ENCODE data around the gene ACBD4. TPM values are rescaled to one million over a fixed set of nuclear protein-coding genes. Genes with fewer than 3 reads are reported as not detected.

Gene ACBD4
- total and polyA plus RNA-seq, 2 donors from 2014 or later: 19.2 to 46.3 TPM

- H3K4me1 ChIP-seq (ENCODE audit: control insufficient read depth in 2 of 3, insufficient read depth in 2 of 3, low read depth in 1 of 3, low read length in 3 of 3): peaks cover 2 to 14% (median 12%) of the 10 kb centered on the region in 3 donors
- H3K4me3 ChIP-seq (ENCODE audit: low read length in 3 of 3): no peak overlapping the region
- FAIRE-seq (no peak), DNase-seq (peak in 1 of 5 donors; percentile 79)
- no peaks in the 10 kb centered on the region for H3K9me3 ChIP-seq (ENCODE audit: control insufficient read depth in 2 of 3, insufficient read depth in 1 of 3, low read length in 3 of 3)
- peak overlapping the region in 1 of 2 donors; percentile 93 for H3K27ac ChIP-seq (ENCODE audit: low read depth in 2 of 2, low read length in 2 of 2)
- no peak overlapping the region for H3K9ac ChIP-seq (ENCODE audit: low read length in 3 of 3)
- H3K27me3 ChIP-seq (ENCODE audit: control insufficient read depth, insufficient read depth, low read length): no peaks in the 10 kb centered on the region
- no peaks in the 10 kb centered on the region for H3K36me3 ChIP-seq (ENCODE audit: control insufficient read depth in 2 of 3, insufficient read depth in 3 of 3, low read length in 3 of 3)
- no peak for TF ChIP-seq CTCF (IDR thresholded peaks at IDR 0.05; ENCODE audit: borderline replicate concordance, extremely low read depth, insufficient read depth)
- intact Hi-C loops (cut with DNase I): no loop called here
These were observed 9.5 kb downstream of the ACBD4 start for GRCh38 chr17:45145035-45145389.

- Histone ChIP-seq H3K36me3 (ENCODE audit: control insufficient read depth in 2 of 3, insufficient read depth in 3 of 3, low read length in 3 of 3) (no peaks in the 10 kb centered on the region), H3K9me3 (ENCODE audit: control insufficient read depth in 2 of 3, insufficient read depth in 1 of 3, low read length in 3 of 3) (no peaks in the 10 kb centered on the region), H3K4me3 (ENCODE audit: low read length in 3 of 3) (peak overlapping the region in 1 of 3 donors; percentile 69), H3K4me1 (ENCODE audit: control insufficient read depth in 2 of 3, insufficient read depth in 2 of 3, low read depth in 1 of 3, low read length in 3 of 3) (peaks cover 2 to 19% (median 14%) of the 10 kb centered on the region in 3 donors), H3K27me3 (ENCODE audit: control insufficient read depth, insufficient read depth, low read length) (no peaks in the 10 kb centered on the region), H3K27ac (ENCODE audit: low read depth in 2 of 2, low read length in 2 of 2) (peak overlapping the region; percentile 96 to 100), H3K9ac (ENCODE audit: low read length in 3 of 3) (peak overlapping the region in 1 of 3 donors; percentile 87)
- no peak for TF ChIP-seq CTCF (IDR thresholded peaks at IDR 0.05; ENCODE audit: borderline replicate concordance, extremely low read depth, insufficient read depth)
- FAIRE-seq: no peak
- intact Hi-C loops (cut with DNase I): no loop called here
- peak in 1 of 5 donors; percentile 80 for DNase-seq
These were observed 10.7 kb downstream of the ACBD4 start for GRCh38 chr17:45146166-45146565.

- H3K9me3 ChIP-seq (ENCODE audit: control insufficient read depth in 2 of 3, insufficient read depth in 1 of 3, low read length in 3 of 3): no peaks in the 10 kb centered on the region
- H3K27me3 ChIP-seq (ENCODE audit: control insufficient read depth, insufficient read depth, low read length): no peaks in the 10 kb centered on the region
- no peak for TF ChIP-seq CTCF (IDR thresholded peaks at IDR 0.05; ENCODE audit: borderline replicate concordance, extremely low read depth, insufficient read depth)
- peak overlapping the region; percentile 96 to 100 for H3K27ac ChIP-seq (ENCODE audit: low read depth in 2 of 2, low read length in 2 of 2)
- FAIRE-seq (no peak), DNase-seq (no peak)
- H3K36me3 ChIP-seq (ENCODE audit: control insufficient read depth in 2 of 3, insufficient read depth in 3 of 3, low read length in 3 of 3): no peaks in the 10 kb centered on the region
- intact Hi-C loops (cut with DNase I): no loop called here
- peaks cover 2 to 23% (median 17%) of the 10 kb centered on the region in 3 donors for H3K4me1 ChIP-seq (ENCODE audit: control insufficient read depth in 2 of 3, insufficient read depth in 2 of 3, low read depth in 1 of 3, low read length in 3 of 3)
- peak overlapping the region in 2 of 3 donors; percentile 69 to 80 for H3K4me3 ChIP-seq (ENCODE audit: low read length in 3 of 3)
- peak overlapping the region in 2 of 3 donors; percentile 68 to 87 for H3K9ac ChIP-seq (ENCODE audit: low read length in 3 of 3)
These were observed 11.1 kb downstream of the ACBD4 start for GRCh38 chr17:45146592-45146889.
